Tongue (tissue), 3 donors: ENCODE results near the gene PACC1. TPM values are rescaled to one million over a fixed set of nuclear protein-coding genes. Genes with fewer than 3 reads are reported as not detected.
A peak's percentile ranks its signal among the peaks of the same experiment; 100 is the strongest.
"Not testable (repeated sequence)": the region's sequence is repeated elsewhere in the genome, so short reads cannot be mapped to it uniquely, and the experiment has no call there.

Experiments used
- DNase-seq: peaks from one replicate; pipeline ENCODE4 v3.0.0-alpha.2; 2015
- small RNA-seq: library from RNA; depleted of rRNA; stranded (forward); fragments of <200 nt; gene quantifications from one replicate; pipeline ENCODE3, GENCODE V24; 2014; ENCODE audit warnings: low replicate concordance
- total RNA-seq: library from RNA; depleted of rRNA; stranded (reverse); fragments of >200 nt; gene quantifications from one replicate; pipeline ENCODE4 v1.2.3, GENCODE V29; 2014

The PACC1 gene
- total RNA-seq, 1 donor from 2014 or later = 10.3 TPM

DNA sequence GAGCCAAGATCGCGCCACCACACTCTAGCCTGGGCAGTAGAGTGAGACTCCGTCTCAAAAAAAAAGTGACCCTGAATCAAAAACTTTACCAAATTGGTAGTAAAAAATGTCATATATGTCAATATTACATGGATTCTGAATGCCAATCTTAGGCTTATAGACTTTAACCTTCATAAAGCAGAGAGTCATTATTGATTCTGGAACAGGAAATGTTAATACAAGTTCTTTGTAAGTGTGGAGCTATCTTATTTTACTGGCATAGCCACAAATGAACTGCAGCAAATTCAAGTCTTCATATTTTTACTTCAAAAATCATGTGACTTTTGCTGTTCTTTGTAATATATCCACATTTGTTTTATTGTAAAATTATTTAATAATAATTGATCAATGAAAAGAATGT lies 88.1 kb downstream of the PACC1 start:
- DNase-seq = no peak

DNA sequence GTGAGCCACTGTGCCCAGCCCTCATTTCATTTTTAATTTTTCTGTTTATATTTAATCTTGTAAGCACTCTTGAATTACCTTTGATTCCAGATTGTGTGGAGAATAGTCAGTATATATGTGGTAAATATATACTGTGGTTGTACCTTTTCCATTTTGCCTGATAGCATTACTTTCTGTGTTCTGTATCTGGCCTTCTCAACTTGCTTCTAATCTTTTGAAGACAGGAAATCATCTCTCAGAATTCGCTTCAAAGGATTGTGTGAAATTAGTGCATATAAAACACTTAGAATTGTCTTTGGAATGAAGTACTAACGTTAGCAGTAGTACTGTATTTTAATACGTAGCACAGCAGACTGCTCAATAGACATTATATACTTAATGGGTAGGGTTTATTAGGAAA lies 91.6 kb downstream of the PACC1 start:
- no peak for DNase-seq

DNA sequence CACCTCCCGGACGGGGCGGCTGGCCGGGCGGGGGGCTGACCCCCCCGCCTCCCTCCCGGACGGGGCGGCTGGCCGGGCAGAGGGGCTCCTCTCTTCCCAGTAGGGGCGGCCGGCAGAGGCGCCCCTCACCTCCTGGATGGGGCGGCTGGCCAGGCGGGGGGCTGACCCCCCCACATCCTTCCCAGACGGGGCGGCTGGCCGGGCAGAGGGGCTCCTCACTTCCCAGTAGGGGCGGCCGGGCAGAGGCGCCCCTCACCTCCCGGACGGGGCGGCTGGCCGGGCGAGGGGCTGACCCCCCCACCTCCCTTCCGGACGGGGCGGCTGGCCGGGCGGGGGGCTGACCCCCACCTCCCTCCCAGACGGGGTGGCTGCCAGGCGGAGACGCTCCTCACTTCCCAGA lies 93.7 kb downstream of the PACC1 start:
- not testable (repeated sequence) for DNase-seq

DNA sequence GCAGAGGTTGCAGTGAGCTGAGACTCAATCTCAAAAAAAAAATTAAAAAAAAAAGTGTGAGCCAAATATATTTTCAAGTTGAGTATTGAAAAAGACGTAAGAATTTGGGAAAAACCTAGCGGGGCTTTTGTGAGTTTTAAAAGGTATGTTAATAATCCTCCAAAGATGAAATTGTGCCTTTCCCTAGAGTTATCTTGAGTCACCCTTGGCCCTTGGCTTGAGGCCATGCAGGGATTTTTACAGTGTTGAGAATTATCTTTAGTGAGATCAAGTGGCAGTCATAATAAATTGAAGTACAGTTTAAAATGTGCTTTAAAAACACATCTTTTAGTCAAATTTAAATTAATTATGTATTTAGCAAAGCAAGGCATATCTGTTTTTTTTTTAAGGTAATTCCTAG lies 96.8 kb downstream of the PACC1 start:
- no peak for DNase-seq

GRCh38 chr1:212315907-212316306 lies 98.8 kb downstream of the PACC1 start:
- DNase-seq = peak; percentile 9

DNA sequence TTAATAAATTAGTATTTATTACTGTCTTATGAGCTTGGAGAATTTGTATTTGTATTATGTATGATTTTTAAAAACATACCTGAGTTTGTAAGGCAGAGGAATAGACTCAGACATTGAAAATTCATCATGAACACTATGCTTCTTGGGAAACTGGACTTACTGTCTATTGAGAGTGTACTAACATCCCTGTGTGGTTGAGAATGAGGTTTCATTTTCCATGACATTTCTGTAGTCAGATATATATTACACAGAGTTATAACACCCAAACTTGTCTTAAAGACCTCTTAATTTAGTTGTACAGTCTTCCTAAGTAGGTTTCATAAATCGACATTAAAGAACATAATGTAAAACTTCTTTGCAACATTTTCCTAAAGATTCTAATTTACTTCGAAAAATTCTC lies 99.5 kb downstream of the PACC1 start:
- no peak for DNase-seq

Small RNA genes lying within 50 kb of the gene (small RNA-seq; reads per million reads assigned to genes)
- gene SNORA16B = not detected

Other genes with a start within 250 kb of the PACC1 start
- 65.6 TPM for gene PPP2R5A, start 129.5 kb downstream of the PACC1 start, total RNA-seq
- gene NENF, start 18.0 kb upstream of the PACC1 start, total RNA-seq = 78.7 TPM
- gene ATF3, start 193.9 kb upstream of the PACC1 start, total RNA-seq = 24.7 TPM